Gastroesophageal sphincter (tissue), 4 donors: Measurements from ENCODE around the gene CADM1. TPM values are rescaled to one million over a fixed set of nuclear protein-coding genes. Genes with fewer than 3 reads are reported as not detected.

Experiments
- ATAC-seq: fragments of 150-250 bp; one replicate; pipeline ENCODE4 v1.9.1; 2016; ENCODE audit warnings: mild to moderate bottlenecking, moderate library complexity
- H3K27ac ChIP-seq, 4 donors: fragments of 200-600 bp; sonication (generic) in 3 of 4; 1 replicate in 3 of 4; 2 replicates in 1 of 4; pipeline ENCODE4 v1.5.1; 2016 to 2019
- H3K27me3 ChIP-seq: fragments of 200-600 bp; sonication (generic); one replicate; pipeline ENCODE4 v1.5.1; 2019
- H3K36me3 ChIP-seq, 2 donors: fragments of 200-600 bp; sonication (generic); one replicate each; pipeline ENCODE4 v1.5.1; 2019; ENCODE audit warnings: control low read depth in 1 of 2
- H3K4me1 ChIP-seq, 3 donors: fragments of 200-600 bp; sonication (generic); 1 replicate in 2 of 3; 2 replicates in 1 of 3; pipeline ENCODE4 v1.5.1; 2016 to 2019; ENCODE audit warnings: control low read depth in 2 of 3
- H3K4me3 ChIP-seq, 2 donors: fragments of 200-600 bp; sonication (generic); one replicate each; pipeline ENCODE4 v1.5.1; 2019; ENCODE audit warnings: mild to moderate bottlenecking in 1 of 2, moderate library complexity in 1 of 2
- H3K9me3 ChIP-seq, 3 donors: fragments of 200-600 bp; sonication (generic); one replicate each; pipeline ENCODE4 v1.5.1; 2017 to 2019; ENCODE audit warnings: control low read depth in 2 of 3
- EP300 ChIP-seq: sonication (generic); formaldehyde crosslinking; IDR thresholded peaks from one replicate; pipeline ENCODE4 v1.6.1; 2017; ENCODE audit warnings: antibody characterized with exemption, mild to moderate bottlenecking
- POLR2A ChIP-seq, 2 donors: fragments of 450-650 bp; IDR thresholded peaks; one replicate each; pipeline ENCODE4 v1.6.1; 2017; ENCODE audit warnings: antibody characterized with exemption in 2 of 2, mild to moderate bottlenecking in 2 of 2, moderate library complexity in 1 of 2
- POLR2AphosphoS5 ChIP-seq: sonication (generic); formaldehyde crosslinking; IDR thresholded peaks from one replicate; pipeline ENCODE4 v1.6.1; 2017; ENCODE audit warnings: antibody characterized with exemption
- WGBS, 2 donors: methylation state at CpG; one replicate each; pipeline ENCODE4 v1.1.5; 2018; ENCODE audit warnings: low coverage in 1 of 2; 5-methylcytosine and 5-hydroxymethylcytosine counted together
- total RNA-seq, 4 donors: library from RNA; depleted of rRNA; stranded (reverse); fragments of >200 nt; gene quantifications; one replicate each; pipeline ENCODE4 v1.1.0, GENCODE V29; 2016
- TF ChIP-seq, protein P1 (sequence below), 4 experiments: fragments of 200-600 bp in 2 of 4; fragments of 450-650 bp in 2 of 4; sonication (generic) in 1 of 4; IDR thresholded peaks; one replicate each; pipeline ENCODE4 v1.5.1; 2017 to 2019; ENCODE audit warnings: antibody characterized with exemption in 4 of 4, mild to moderate bottlenecking in 2 of 4, moderate library complexity in 2 of 4

Gene CADM1
- total RNA-seq, 4 donors from 2014 or later = 10.4 to 23.5 (median 17.1) TPM

DNA sequence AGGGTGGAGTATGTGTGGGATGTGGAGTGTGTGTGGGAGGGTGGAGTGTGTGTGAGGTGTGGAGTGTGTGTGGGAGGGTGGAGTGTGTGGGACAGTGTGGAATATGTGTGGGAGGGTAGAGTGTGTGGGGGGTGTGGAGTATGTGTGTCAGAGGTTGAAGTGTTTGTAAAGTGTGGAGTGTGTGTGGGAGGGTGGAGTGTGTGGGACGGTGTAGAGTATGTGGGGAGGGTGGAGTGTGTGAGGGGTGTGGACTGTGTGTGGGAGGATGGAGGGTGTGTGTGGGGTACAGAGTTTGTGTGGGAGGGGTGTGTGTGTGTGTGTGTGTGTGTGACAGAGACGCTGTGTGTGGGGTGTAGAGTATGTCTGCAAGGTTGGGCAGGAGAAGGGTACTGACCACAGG, 355.5 kb downstream of the CADM1 start:
- H3K36me3 ChIP-seq = no peaks in the 10 kb centered on the region
- WGBS, 2 donors = 73 to 78% methylated on average over 2 of the region's 2 CpGs
- H3K4me3 ChIP-seq = no peak overlapping the region
- peaks cover 15% of the 10 kb centered on the region for H3K27me3 ChIP-seq
- no peak overlapping the region for H3K27ac ChIP-seq
- ATAC-seq = peak; percentile 19
- no peaks in the 10 kb centered on the region for H3K4me1 ChIP-seq
- TF ChIP-seq EP300 = no peak
- TF ChIP-seq POLR2AphosphoS5 = no peak
- TF ChIP-seq POLR2A (IDR thresholded peaks at IDR 0.05) = no peak
- TF ChIP-seq, protein P1, sequence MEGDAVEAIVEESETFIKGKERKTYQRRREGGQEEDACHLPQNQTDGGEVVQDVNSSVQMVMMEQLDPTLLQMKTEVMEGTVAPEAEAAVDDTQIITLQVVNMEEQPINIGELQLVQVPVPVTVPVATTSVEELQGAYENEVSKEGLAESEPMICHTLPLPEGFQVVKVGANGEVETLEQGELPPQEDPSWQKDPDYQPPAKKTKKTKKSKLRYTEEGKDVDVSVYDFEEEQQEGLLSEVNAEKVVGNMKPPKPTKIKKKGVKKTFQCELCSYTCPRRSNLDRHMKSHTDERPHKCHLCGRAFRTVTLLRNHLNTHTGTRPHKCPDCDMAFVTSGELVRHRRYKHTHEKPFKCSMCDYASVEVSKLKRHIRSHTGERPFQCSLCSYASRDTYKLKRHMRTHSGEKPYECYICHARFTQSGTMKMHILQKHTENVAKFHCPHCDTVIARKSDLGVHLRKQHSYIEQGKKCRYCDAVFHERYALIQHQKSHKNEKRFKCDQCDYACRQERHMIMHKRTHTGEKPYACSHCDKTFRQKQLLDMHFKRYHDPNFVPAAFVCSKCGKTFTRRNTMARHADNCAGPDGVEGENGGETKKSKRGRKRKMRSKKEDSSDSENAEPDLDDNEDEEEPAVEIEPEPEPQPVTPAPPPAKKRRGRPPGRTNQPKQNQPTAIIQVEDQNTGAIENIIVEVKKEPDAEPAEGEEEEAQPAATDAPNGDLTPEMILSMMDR (IDR thresholded peaks at IDR 0.05) = no peak
- H3K9me3 ChIP-seq = no peaks in the 10 kb centered on the region

DNA sequence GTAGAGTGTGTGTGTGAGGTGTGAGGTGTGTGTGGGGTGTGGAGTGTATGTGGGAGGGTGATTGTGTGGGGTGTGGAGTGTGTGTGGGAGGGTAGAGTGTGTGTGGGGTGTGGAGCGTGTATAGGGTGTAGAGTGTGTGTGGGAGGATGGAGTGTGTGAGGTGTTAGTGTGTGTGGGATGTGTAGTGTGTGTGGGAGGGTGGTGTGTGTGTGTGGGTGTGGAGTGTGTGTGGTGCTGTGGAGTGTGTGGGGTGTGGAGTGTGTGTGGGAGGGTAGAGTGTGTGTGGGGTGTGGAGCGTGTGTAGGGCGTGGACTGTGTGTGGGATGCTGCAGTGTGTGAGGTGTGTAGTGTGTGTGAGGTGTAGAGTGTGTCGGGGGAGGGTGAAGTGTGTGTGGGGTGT, 356.1 kb downstream of the CADM1 start:
- Histone ChIP-seq H3K36me3 (no peaks in the 10 kb centered on the region), H3K4me1 (no peaks in the 10 kb centered on the region), H3K9me3 (no peaks in the 10 kb centered on the region), H3K27me3 (peaks cover 20% of the 10 kb centered on the region), H3K27ac (no peak overlapping the region), H3K4me3 (no peak overlapping the region)
- TF ChIP-seq POLR2AphosphoS5 (no peak), EP300 (no peak), POLR2A (IDR thresholded peaks at IDR 0.05) (no peak)
- TF ChIP-seq, protein P1 (IDR thresholded peaks at IDR 0.05) = no peak
- peak; percentile 11 for ATAC-seq
- 93 to 98% methylated on average over 3 to 4 of the region's 4 CpGs for WGBS, 2 donors

DNA sequence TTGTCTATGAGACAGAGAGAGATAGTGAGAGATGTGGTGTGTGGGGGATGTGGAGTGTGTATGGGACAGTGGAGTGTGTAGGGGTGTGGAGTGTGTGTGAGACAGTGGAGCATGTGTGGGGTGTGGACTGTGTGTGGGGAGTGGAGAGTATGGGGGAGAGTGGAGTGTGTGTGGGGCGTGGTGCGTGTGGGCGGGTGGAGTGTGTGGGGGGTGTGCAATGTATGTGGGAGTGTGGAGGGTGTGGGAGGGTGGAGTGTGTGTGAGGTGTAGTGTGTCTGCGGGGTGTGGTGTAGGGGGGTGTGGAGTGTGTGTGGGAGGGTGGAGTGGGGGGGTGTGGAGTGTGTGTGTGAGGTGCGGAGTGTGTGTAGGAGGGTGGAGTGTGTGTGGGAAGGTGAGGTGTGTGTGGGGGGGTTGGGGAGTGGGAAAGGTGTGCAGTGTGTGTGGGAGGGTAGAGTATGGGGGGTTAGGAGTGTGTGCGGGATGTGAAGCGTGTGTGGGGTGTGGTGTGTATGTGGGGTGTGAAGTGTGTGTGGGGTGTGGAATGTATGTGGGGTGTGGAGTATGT, 356.9 kb downstream of the CADM1 start:
- TF ChIP-seq POLR2AphosphoS5 (no peak), POLR2A (IDR thresholded peaks at IDR 0.05) (no peak), EP300 (no peak)
- TF ChIP-seq, protein P1 (IDR thresholded peaks at IDR 0.05) = no peak
- no peak for ATAC-seq
- Histone ChIP-seq H3K4me1 (no peaks in the 10 kb centered on the region), H3K27me3 (peaks cover 23% of the 10 kb centered on the region), H3K36me3 (no peaks in the 10 kb centered on the region), H3K9me3 (no peaks in the 10 kb centered on the region), H3K4me3 (no peak overlapping the region), H3K27ac (no peak overlapping the region)
- WGBS, 2 donors = 92 to 96% methylated on average over 7 of the region's 7 CpGs

DNA sequence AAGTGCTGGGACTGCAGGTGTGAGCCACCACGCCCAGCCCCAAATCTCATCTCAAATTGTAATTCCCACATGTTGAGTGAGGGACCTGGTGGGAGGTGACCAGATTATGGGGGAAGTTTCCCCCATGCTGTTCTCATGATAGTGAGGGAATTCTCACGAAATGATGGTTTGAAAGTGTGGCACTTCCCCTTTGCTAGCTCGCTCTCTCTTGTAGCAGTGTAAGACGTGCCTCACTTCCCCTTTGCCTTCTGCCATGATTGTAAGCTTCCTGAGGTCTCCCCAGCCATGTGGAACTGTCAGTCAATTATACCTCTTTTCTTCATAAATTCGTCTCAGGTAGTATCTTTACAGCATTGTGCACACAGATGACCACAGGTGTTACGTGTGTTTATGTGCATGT, 357.8 kb downstream of the CADM1 start:
- Histone ChIP-seq H3K4me1 (no peaks in the 10 kb centered on the region), H3K36me3 (no peaks in the 10 kb centered on the region), H3K4me3 (no peak overlapping the region), H3K27ac (no peak overlapping the region), H3K27me3 (peaks cover 29% of the 10 kb centered on the region), H3K9me3 (no peaks in the 10 kb centered on the region)
- 88 to 90% methylated on average over 2 to 6 of the region's 6 CpGs for WGBS, 2 donors
- no peak for TF ChIP-seq POLR2A (IDR thresholded peaks at IDR 0.05)
- no peak for TF ChIP-seq EP300
- TF ChIP-seq, protein P1 (IDR thresholded peaks at IDR 0.05) = no peak
- TF ChIP-seq POLR2AphosphoS5 = no peak
- no peak for ATAC-seq

DNA sequence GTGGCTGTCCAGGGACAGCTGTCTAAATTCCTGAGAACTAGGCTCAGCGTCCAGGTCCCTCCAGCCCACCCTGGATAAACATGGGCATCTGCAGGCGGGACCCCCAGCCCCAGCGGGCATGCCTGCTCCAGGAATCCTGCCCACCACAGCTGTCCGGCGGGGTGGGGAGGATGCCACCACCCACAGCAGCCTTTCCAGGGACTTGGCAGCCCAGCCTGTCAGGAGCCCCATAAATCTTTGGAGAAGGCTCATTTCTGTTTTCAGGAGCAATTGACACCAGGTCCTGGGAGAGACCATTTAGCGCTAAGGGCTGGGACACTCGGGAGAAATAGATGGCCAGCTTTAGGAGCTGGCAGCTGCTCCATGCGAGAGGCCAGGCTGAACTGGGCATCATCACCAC, 358.9 kb downstream of the CADM1 start:
- 70% methylated on average over 2 of the region's 8 CpGs; no CpG with 5 or more reads in 1 of the 2 donors for WGBS, 2 donors
- Histone ChIP-seq H3K36me3 (no peaks in the 10 kb centered on the region), H3K4me1 (no peaks in the 10 kb centered on the region), H3K9me3 (no peaks in the 10 kb centered on the region), H3K27ac (no peak overlapping the region), H3K27me3 (peaks cover 34% of the 10 kb centered on the region), H3K4me3 (no peak overlapping the region)
- no peak for TF ChIP-seq EP300
- TF ChIP-seq POLR2AphosphoS5 = no peak
- TF ChIP-seq POLR2A (IDR thresholded peaks at IDR 0.05) = no peak
- TF ChIP-seq, protein P1 (IDR thresholded peaks at IDR 0.05) = no peak
- no peak for ATAC-seq
